HUES6 (cell line): ENCODE measurements around the gene CPED1.

ENCODE experiments used
- H3K27ac ChIP-seq: 2 replicates; pipeline ENCODE4 v1.7.0; 2013; ENCODE audit warnings: low read depth, mild to moderate bottlenecking, low read length, inconsistent platforms
- H3K27me3 ChIP-seq: 2 replicates; pipeline ENCODE4 v1.6.1; 2013; ENCODE audit warnings: low read length; ENCODE audit not compliant: control insufficient read depth, insufficient read depth
- H3K36me3 ChIP-seq: 2 replicates; pipeline ENCODE4 v1.6.1; 2013; ENCODE audit warnings: low read length; ENCODE audit not compliant: control insufficient read depth, insufficient read depth
- H3K4me1 ChIP-seq: 2 replicates; pipeline ENCODE4 v1.6.1; 2013; ENCODE audit warnings: low read length; ENCODE audit not compliant: control insufficient read depth, insufficient read depth
- H3K4me3 ChIP-seq: 2 replicates; pipeline ENCODE4 v1.5.1; 2013; ENCODE audit warnings: low read depth, low read length
- H3K9ac ChIP-seq: one replicate; pipeline ENCODE4 v1.6.1; 2013; ENCODE audit warnings: mild to moderate bottlenecking, low read length
- H3K9me3 ChIP-seq: 2 replicates; pipeline ENCODE4 v1.6.1; 2013; ENCODE audit warnings: low read depth, low read length; ENCODE audit not compliant: control insufficient read depth, insufficient read depth

The CPED1 gene

GRCh38 chr7:121262969-121263368 lies 274.5 kb downstream of the CPED1 start:
- no peaks in the 10 kb centered on the region for H3K4me1 ChIP-seq
- no peaks in the 10 kb centered on the region for H3K9me3 ChIP-seq
- H3K36me3 ChIP-seq = no peaks in the 10 kb centered on the region
- H3K9ac ChIP-seq = no peak overlapping the region
- H3K27me3 ChIP-seq = no peaks in the 10 kb centered on the region
- H3K27ac ChIP-seq = no peak overlapping the region
- H3K4me3 ChIP-seq = no peak overlapping the region

GRCh38 chr7:121266307-121266894 lies 277.9 kb downstream of the CPED1 start:
- H3K36me3 ChIP-seq = no peaks in the 10 kb centered on the region
- no peaks in the 10 kb centered on the region for H3K27me3 ChIP-seq
- no peak overlapping the region for H3K4me3 ChIP-seq

GRCh38 chr7:121267612-121268011 lies 279.1 kb downstream of the CPED1 start:
- H3K4me3 ChIP-seq = no peak overlapping the region
- no peak overlapping the region for H3K9ac ChIP-seq
- H3K36me3 ChIP-seq = no peaks in the 10 kb centered on the region
- no peaks in the 10 kb centered on the region for H3K27me3 ChIP-seq
- no peaks in the 10 kb centered on the region for H3K9me3 ChIP-seq
- H3K4me1 ChIP-seq = no peaks in the 10 kb centered on the region
- H3K27ac ChIP-seq = no peak overlapping the region

More at GRCh38 chr7:121266307-121266894, 277.9 kb downstream of the CPED1 start:
- Histone ChIP-seq H3K4me1 (no peaks in the 10 kb centered on the region), H3K27ac (no peak overlapping the region), H3K9me3 (no peaks in the 10 kb centered on the region), H3K9ac (no peak overlapping the region)

GRCh38 chr7:121269798-121270197 lies 281.3 kb downstream of the CPED1 start:
- no peaks in the 10 kb centered on the region for H3K36me3 ChIP-seq
- no peak overlapping the region for H3K27ac ChIP-seq
- no peaks in the 10 kb centered on the region for H3K4me1 ChIP-seq
- no peak overlapping the region for H3K9ac ChIP-seq
- no peaks in the 10 kb centered on the region for H3K9me3 ChIP-seq
- H3K4me3 ChIP-seq = no peak overlapping the region
- no peaks in the 10 kb centered on the region for H3K27me3 ChIP-seq

- no peaks in the 10 kb centered on the region for H3K27me3 ChIP-seq
- no peaks in the 10 kb centered on the region for H3K36me3 ChIP-seq
- no peak overlapping the region for H3K9ac ChIP-seq
- no peaks in the 10 kb centered on the region for H3K9me3 ChIP-seq
- no peak overlapping the region for H3K4me3 ChIP-seq
- H3K4me1 ChIP-seq = no peaks in the 10 kb centered on the region
- H3K27ac ChIP-seq = no peak overlapping the region
These were observed 282.6 kb downstream of the CPED1 start for GRCh38 chr7:121271098-121271497.

GRCh38 chr7:121271916-121272315 lies 283.4 kb downstream of the CPED1 start:
- Histone ChIP-seq H3K4me3 (no peak overlapping the region), H3K27ac (no peak overlapping the region), H3K4me1 (no peaks in the 10 kb centered on the region), H3K9ac (no peak overlapping the region), H3K36me3 (no peaks in the 10 kb centered on the region), H3K9me3 (no peaks in the 10 kb centered on the region), H3K27me3 (no peaks in the 10 kb centered on the region)

GRCh38 chr7:121272676-121273075 lies 284.2 kb downstream of the CPED1 start:
- H3K4me3 ChIP-seq = no peak overlapping the region
- no peak overlapping the region for H3K27ac ChIP-seq
- H3K9ac ChIP-seq = no peak overlapping the region
- H3K36me3 ChIP-seq = no peaks in the 10 kb centered on the region
- H3K4me1 ChIP-seq = peaks cover under 1% of the 10 kb centered on the region; the same call in 1 of the 2 replicates
- H3K9me3 ChIP-seq = no peaks in the 10 kb centered on the region
- H3K27me3 ChIP-seq = no peaks in the 10 kb centered on the region

GRCh38 chr7:121273467-121274167 lies 285.1 kb downstream of the CPED1 start:
- Histone ChIP-seq H3K27ac (no peak overlapping the region), H3K9me3 (no peaks in the 10 kb centered on the region), H3K9ac (no peak overlapping the region), H3K36me3 (no peaks in the 10 kb centered on the region), H3K4me3 (no peak overlapping the region), H3K4me1 (peaks cover 9% of the 10 kb centered on the region), H3K27me3 (no peaks in the 10 kb centered on the region)

- Histone ChIP-seq H3K36me3 (no peaks in the 10 kb centered on the region), H3K4me1 (peaks cover 14% of the 10 kb centered on the region), H3K27ac (no peak overlapping the region)
These were observed 286.0 kb downstream of the CPED1 start for GRCh38 chr7:121274467-121274866.

GRCh38 chr7:121275204-121275603 lies 286.7 kb downstream of the CPED1 start:
- H3K4me3 ChIP-seq = no peak overlapping the region
- peaks cover 14% of the 10 kb centered on the region for H3K4me1 ChIP-seq
- no peaks in the 10 kb centered on the region for H3K27me3 ChIP-seq
- no peaks in the 10 kb centered on the region for H3K36me3 ChIP-seq
- no peak overlapping the region for H3K9ac ChIP-seq
- H3K27ac ChIP-seq = no peak overlapping the region
- H3K9me3 ChIP-seq = no peaks in the 10 kb centered on the region

More at GRCh38 chr7:121274467-121274866, 286.0 kb downstream of the CPED1 start:
- Histone ChIP-seq H3K9ac (no peak overlapping the region), H3K4me3 (no peak overlapping the region), H3K9me3 (no peaks in the 10 kb centered on the region), H3K27me3 (no peaks in the 10 kb centered on the region)

- Histone ChIP-seq H3K4me1 (peaks cover 14% of the 10 kb centered on the region), H3K9ac (no peak overlapping the region), H3K27ac (no peak overlapping the region), H3K9me3 (no peaks in the 10 kb centered on the region), H3K36me3 (no peaks in the 10 kb centered on the region), H3K4me3 (no peak overlapping the region), H3K27me3 (no peaks in the 10 kb centered on the region)
These were observed 287.8 kb downstream of the CPED1 start for GRCh38 chr7:121276313-121276712.
